NCI-H748 treated with DMSO at 0.1 percent for 48 hours (cell line): ENCODE results near the gene BCKDHA.
A peak's percentile ranks its signal among the peaks of the same experiment; 100 is the strongest.
"Not testable (repeated sequence)": the region's sequence is repeated elsewhere in the genome, so short reads cannot be mapped to it uniquely, and the experiment has no call there.

Source experiments
- DNase-seq: peaks from one replicate; lab custom pipeline; 2025; lab: John Stamatoyannopoulos, UW

The BCKDHA gene

GRCh38 chr19:41426116-41426841, 28.7 kb downstream of the BCKDHA start:
- DNase-seq: no peak

GRCh38 chr19:41426952-41427646, 29.5 kb downstream of the BCKDHA start, which contains the start of gene B3GNT8:
TSS of gene B3GNT8 (minus strand) at chr19:41427374. CDS start at chr19:41426778, 596 bp downstream.
- peak; percentile 18 for DNase-seq

- no peak for DNase-seq
Observed at GRCh38 chr19:41427647-41428480, 30.2 kb downstream of the BCKDHA start.

DNA sequence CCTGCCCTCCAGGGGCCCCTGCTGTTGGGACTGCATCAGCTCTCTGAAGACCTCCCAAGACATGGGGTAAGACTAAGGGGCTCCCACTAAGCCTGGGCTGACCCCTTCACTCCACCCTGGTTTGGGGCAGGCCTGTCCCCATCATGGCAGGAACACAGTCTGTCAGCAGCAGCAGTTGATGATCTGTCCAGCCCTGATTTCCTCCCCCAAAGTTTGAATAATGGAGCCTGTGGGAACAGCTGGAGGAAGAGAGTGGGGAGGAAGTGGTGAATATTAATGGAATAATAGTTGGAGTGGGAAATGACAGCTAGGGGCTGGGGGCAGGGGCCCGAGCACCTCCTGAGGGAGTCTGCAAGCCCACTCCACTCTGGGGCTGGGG, 30.9 kb downstream of the BCKDHA start:
- DNase-seq: no peak

- DNase-seq: no peak
Observed at GRCh38 chr19:41430922-41431321, 33.3 kb downstream of the BCKDHA start.

DNA sequence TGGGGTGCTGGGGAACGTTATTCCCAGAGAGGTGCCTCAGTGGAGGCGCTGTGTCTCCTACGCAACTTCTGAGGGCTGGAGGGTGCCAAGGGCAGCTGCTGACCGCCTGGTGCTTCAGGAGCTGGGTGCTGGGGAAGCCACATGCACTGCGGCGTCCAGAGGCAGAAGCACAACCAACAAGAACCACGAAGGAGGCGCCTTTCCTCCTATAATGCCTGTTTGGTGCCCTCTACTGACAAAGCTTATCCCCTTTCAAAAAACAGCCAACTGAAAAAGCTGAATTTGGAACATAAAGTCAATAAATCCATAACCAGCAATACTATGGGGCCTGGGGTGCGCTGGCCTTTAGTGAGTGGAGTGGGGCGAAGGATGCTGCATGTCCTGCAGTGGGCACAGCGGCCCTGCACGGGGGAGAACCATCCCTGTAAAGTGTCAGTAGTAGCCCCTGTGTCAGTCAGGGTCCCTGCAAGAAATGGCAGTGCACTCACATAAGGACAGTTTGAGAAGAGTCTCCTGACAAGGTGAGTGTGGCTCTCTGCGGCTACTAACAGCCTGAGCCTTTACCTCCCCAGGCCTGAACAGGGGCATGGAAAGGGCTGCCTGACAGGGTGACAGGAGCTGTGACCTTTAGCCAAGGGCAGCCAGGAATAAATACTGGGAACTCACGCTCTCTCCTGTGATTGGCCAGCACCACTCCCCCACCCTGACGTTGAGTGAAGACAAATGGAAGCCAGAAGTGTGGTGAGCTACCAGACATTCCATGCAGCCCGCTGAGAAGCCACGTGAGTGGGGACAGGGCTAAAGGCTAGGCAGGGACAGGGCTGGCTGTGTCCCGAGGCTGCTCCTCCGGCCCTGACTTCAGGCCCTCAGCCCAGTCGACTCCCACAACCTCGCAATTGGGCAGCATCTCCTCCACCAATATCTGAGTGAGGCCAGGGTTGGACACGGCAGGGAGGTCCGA, 34.1 kb downstream of the BCKDHA start:
- no peak for DNase-seq

GRCh38 chr19:41433171-41433570, 35.6 kb downstream of the BCKDHA start:
- no peak for DNase-seq

- DNase-seq: no peak
Observed at GRCh38 chr19:41434450-41434849, 36.8 kb downstream of the BCKDHA start.

GRCh38 chr19:41435376-41435775, 37.8 kb downstream of the BCKDHA start:
- DNase-seq: not testable (repeated sequence)

- no peak for DNase-seq
Observed at GRCh38 chr19:41435936-41436673, 38.5 kb downstream of the BCKDHA start.

DNA sequence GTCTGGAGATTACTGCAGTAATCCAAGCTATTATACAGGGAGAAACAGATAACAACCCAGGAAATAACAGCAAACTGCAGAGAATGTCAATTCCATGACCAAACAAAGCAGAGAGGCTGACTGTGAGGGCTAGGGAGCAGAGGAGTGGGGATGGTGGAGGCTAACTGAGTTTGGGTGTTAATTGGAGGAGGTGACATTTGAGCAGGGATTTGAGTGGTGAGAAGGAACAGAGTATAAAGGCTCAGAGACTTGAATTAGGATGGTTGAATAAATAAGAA, 39.0 kb downstream of the BCKDHA start:
- no peak for DNase-seq

DNA sequence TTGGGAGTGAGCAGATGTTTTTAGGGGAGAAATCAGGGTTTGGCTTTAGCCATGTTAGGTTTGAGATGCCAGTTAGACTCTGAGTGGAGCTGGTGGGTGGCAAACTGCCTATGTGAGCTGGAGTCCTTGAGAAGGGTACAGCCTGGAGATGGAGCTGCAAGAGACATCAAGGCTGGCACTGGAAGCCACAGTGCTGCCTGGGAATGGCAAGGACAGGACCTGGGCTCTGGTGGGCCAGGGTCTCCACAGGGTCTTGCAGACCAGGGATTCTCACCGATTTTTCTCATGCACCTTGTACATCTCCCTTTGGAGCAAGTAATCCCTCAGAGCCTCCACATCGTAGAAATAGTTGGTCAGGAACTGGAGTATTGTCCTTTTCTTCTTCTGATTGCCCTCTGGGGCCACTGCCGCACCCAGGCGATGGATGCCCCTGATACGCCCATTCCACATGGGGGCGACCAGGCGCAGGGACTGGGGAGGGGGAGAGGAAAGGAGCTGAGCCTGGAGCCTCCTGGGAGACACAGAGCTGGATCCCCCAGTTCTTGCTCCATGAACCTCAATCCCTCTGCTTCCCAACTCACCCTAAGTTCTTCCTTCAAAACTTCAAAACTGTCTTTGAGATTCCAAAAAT, 40.4 kb downstream of the BCKDHA start:
- no peak for DNase-seq

DNA sequence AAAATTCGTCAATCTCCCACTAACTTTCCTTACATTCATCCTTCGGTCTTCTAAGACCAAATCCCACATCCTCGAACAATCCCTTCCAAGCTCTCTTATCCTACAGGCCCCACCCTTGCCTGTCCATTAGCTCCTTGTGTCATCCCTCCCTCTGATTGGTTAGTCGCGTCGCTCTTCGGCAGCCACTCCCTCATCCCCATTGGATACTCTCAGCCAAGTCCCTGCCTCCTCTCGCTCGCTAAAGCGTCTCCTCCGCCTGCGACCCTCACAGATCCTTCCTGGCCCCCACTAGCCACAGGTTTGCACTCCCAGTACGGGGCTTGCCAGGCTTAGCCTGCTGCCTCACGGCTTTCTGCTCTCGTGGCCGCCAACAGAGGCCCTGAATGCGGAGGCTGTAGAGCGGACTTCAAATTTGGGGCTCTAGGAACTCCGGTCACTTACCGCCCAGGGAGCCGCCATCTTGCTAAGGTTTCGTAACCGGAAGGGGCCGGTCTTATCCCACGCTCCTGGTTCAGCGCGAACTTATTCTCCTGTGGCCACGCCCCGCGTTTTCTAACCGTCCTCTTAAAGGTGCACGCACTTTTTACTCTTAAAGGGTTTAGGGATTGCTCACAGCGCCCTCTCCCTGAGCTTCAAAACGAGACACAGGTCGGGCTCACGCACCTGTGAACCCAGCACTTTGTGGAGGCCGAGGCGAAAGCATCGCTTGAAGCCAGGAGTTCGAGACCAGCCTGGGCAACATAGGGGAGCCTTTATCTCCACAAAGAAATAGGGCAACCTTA, 42.0 kb downstream of the BCKDHA start, which contains the start of gene DMAC2:
Gene DMAC2 (minus strand): TSS at position 472 of the 782 bp plus-strand sequence. CDS start 13 bp downstream, at position 459.
- peak; percentile 99 for DNase-seq

DNA sequence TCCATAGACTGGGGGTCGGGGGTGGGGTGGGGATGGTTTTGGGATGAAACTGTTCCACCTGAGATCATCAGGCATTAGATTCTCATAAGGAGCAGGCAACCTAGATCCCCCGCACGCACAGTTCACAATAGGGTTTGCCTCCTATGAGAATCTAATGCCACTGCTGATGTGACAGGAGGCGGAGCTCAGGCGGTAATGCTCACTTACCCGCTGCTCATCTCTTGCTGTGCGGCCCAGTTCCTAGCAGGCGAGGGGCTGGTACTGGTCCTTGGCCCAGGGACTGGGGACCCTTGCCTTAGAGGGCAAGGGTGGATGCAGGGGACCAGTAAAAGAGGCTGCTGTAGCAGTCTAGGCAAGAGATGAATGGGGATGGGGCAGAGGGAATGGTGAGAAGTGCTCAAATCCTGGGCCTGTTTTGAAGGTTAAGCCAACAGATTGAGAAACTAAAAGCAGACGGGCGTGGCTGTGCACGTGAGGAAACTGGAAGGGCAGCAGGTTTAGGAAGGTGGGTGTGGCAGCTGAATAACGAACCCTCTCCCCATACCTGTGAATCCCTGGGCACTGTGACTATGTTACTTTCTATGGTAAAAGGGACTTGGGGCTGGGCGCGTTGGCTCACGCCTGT, 43.8 kb downstream of the BCKDHA start:
- DNase-seq: no peak

GRCh38 chr19:41442473-41443355, 45.1 kb downstream of the BCKDHA start, which contains the start of gene ERICH4:
TSS of gene ERICH4 (plus strand) at chr19:41443156. CDS start at chr19:41443170, 14 bp downstream.
- DNase-seq: no peak

- no peak for DNase-seq
Observed at GRCh38 chr19:41443813-41444455, 46.3 kb downstream of the BCKDHA start.

DNA sequence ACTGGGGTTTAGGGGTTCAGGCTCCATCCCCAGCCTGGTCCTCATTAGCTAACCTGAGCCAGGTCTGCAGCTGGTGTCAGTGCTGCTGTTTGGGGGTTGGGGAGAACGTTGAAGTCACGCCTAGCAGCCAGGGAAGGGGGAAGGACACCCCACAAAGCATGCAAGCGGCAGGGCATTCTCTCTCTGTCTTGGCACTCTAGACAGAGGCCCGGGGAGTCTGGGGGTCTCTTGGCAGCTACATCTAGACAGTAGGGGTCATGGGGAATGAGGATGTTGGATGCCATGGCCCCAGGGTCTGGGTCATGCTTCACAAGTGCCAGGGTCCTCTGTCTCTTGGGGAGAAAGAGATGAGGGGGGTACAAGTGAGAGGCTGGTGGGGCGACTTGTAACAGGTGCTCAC, 48.0 kb downstream of the BCKDHA start:
- DNase-seq: no peak
